Measurements from ENCODE around the gene USHBP1.

The USHBP1 gene

DNA sequence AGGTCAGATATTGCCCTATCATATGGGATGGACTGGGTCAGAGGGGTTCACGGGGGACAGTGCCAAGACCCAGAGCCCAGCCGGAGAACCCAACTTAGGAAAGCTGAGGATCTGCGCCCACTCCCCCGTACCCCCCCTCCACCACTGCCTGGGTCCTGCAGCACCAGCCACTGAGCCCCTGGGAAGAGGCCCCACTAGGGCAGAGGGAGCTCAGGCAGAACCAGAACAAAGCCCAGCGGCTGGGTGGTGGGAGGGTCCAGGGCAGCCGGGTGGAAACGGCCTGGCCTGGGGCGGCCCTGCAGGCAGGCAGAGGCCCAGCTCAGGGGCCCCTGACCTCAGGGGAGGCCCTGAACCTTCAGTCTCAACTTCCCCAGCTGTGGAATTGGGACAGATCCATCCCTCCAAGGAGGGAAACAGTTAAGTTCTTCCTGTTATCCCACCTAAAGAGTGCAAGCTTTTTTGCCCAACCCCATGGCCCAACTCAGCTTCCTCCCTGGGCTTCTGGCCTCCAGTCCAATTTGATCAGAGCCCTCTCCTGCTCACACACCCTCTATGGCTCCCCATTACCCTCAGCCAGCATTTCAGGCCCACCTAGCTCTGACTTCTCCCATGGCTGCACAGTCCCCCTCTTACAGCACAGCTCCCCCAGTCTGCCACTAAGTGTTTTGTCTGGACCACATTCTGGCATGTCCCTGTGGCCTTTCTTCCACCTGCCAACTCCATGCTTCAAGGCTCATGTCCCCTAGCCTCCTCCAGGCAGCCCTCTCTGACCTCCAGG, 21.9 kb downstream of the USHBP1 start:
- DNase-seq = peak in 1 of 56 donors; percentile 10

DNA sequence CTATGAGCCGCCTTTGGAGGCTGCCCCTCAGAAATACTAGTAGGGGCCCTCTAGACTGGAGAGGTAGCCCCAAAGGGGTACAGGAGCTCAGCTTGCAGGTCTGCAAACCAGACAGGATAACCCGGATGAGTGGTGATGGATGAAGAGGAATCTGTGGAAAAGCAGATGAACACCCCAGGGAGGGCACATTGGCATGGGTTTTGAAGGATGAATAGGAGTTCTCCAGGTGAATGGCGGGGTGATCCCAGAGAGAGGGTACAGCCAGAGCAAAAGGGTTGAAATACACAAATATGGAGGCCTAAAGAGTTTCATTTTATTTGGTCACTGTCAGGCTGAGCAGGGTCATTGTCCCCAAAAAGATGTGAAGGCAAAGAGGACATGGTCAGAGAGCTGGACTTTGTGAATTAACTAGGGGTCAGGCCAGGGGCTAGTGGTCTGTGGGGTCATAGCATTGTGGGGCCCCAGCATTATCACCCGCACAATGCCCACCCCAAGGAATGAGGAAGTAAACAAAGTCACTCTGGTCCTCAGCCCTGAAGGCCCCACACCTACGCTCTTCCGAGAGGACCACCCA, 23.6 kb downstream of the USHBP1 start:
- DNase-seq = no peak

DNA sequence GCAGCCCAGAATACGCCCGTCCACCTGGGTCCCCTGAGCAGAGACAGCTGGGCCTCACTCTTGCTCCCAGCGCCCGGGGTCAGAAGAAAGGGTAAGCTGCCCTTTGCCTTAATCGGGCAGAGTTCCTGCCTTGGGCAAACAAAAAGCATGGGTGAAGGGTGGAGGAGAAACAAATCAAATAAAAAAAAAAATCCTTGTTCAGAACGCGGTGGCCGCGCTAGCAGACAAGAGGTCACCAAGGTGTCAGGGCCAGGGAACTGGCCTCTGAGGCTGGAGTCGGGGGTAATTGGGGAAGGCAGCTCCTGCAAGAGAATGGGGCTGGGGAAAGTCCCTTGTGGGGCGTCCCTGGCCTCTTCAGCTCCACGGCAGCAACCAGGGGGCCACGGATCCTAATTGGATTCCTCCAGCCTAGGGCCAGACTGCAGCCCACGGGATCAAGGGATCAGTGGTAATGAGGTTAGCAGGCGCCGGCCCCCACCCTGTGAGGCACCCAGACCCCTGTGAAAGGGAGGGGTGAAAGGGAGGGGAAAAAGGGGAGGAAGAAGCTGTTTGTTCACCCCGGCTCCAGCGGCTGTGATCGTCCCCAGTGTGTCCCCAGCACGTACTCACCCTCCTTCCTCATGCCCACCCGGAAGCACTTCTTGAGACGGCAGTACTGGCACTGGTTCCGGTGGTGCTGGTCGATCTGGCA, 24.3 kb downstream of the USHBP1 start:
- DNase-seq = no peak

DNA sequence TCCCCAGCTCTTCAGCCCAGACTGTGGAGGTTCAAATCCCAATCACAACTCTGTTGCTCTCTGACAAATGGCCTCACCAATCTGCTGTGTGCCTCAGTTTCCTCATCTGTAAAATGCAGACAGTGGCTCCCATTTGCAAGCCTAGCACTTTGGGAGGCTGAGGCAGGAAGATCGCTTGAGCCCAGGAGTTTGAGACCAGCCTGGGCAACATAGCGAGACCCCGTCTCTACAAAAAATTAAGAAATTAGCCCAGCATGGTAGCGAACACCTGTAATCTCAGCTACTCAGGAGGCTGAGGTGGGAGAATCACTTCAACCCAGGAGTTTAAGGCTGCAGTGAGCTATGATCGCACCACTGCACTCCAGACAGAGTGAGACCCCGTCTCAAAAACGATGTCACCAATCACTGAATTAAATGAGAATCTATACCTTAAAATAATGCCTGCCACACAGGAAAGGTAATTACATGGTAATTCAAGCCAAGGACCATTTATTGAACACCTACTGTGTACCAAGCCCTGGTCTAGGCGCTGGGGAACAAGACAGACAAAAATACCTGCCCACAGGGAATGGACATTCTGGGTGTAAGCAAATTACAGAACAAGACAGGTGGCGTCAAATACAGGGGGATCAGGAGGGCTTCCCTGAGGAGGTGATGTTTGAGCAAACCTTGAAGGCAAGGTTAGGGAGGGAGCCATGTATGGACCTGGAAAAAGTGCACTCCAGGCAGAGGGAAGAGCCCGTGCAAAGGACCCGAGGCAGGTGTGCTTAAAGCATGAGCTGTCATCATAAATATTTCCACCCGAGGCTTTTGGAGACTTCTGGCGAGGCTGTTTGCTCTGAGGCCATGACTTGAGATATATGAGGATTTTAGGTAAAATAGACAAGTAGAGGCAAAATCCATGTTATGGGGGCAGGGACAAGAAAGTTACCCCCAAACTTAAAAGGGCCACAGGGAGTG, 26.5 kb downstream of the USHBP1 start:
- no peak for DNase-seq

DNA sequence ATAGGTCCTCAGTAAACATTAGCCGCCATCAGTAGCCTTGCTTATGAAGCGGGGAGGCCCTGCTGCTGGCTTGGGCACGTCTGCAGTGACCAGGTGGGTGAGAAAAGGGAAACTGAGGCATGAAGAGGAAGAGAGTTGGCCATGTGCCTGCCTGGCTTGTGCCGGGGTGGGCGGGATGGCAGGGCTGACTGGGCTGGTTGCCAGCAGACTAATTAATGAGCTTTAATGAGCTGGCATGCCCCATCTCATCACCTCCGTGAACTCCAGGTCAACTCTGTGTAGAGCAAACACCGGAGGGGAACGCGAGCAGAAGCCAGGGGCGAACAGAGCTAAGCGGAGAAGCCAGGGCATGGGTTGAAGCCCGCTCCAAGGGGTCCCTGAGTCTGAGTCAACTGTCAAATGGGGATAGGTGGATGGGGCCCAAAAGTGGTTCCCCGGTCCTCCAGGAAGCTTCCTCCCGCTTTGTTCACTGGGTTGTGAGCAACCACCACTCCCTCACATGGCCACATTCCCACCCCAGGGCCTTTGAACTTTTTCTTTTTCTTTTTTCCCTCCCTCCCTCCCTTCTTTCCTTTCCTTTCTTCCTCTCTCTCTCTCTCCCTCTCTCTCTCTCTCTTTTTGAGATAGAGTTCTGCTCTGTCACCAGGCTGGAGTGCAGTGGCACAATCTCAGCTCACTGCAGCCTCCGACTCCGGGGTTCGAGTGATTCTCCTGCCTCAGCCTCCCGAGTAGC, 27.6 kb downstream of the USHBP1 start:
- DNase-seq = no peak

- DNase-seq = peak in 1 of 56 donors; percentile 45
Measured at GRCh38 chr19:17235971-17236777, 28.4 kb downstream of the USHBP1 start.

DNA sequence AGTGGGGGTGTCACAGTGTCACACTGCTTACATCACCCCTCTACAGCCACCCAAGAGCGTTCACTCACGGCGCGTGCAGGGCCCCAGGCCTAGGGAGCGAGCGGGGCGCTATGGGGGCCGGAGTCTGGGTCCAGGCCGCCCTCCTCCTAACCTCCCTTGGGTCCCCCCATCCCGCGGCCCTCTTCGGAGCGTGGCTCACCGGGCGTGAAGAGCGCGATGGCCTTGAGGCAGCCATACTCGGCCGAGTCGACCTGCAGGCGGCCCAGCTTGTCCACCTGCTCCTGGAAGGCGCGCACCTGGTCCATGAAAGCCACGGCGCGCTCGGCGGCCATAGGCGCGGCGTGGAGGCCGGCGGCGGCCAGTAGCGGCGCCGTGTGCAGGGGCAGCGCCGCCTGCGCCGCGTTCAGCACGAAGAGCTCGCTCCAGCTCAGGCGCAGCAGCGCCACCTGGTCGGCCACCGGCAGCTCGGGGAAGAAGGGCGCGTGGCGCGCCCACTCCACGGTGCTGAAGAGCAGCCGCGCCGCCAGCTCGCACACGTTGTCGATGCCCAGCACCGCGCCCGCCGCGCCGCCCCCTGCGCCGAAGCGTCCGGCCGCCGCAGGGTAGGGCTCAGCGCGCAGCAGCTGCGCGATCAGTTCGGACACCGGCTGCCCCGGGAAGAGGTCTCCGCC, 29.1 kb downstream of the USHBP1 start:
- DNase-seq = peak in 40 of 56 donors; percentile 7 to 78 (median 45)

DNA sequence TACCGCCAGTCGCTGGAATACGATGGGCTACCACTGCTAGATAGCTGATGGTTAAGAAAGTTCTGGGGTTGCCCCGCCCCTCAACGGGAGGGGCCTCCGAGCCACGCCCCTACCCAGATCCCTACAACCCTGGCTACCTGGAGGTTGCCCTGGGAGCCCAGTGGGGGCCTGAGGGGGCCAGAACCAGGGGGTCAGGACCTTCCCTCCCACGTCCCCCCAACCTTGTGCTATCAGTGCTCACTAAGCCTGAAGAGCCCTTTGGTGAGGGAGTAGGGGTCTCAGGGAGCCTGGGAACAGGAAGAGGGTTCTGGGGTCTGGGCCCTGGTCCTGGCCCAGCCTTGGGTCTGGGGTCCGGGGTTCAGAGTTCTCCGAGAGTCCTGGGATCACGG, 29.6 kb downstream of the USHBP1 start:
- peak in 15 of 56 donors; percentile 10 to 50 (median 25) for DNase-seq

DNA sequence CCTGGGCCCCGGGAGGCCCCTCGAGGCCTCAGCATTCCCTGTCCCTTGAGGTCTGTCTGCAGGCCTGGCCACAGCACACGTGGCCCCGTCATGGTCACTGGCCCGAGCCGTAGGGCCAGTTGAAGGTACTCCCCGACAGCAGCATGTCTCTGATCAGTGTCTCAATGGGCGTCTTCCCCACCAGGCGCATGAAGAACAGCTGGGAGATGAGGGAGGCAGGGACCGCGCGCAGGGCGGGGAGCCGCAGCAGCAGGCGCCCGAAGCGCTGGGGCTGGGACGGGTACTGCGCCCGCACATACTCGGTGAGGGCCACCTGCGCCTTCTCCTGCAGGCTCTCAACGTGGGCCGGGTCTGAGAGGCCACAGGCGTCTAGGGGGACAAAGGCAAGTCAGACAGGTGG, 32.3 kb downstream of the USHBP1 start:
- DNase-seq = no peak

DNA sequence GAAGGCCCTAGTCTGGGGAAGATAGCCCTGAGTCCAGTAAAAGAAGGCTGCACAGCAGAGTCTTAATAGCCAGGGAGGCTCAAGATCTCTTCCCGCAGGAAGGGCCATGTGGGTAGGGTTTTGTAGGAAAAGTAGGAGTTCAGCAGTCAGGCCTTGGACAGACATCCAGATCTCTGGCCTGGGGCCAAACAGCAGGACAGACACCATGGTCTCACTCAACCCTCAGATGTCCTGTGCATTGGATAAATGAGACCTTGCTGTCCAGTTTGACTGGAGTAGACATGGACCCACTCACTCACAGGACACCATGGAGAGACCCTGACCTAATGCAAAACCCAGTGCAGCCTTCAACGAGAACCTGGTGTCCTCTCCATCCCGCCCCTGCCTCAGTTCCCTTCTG, 34.7 kb downstream of the USHBP1 start:
- no peak for DNase-seq

DNA sequence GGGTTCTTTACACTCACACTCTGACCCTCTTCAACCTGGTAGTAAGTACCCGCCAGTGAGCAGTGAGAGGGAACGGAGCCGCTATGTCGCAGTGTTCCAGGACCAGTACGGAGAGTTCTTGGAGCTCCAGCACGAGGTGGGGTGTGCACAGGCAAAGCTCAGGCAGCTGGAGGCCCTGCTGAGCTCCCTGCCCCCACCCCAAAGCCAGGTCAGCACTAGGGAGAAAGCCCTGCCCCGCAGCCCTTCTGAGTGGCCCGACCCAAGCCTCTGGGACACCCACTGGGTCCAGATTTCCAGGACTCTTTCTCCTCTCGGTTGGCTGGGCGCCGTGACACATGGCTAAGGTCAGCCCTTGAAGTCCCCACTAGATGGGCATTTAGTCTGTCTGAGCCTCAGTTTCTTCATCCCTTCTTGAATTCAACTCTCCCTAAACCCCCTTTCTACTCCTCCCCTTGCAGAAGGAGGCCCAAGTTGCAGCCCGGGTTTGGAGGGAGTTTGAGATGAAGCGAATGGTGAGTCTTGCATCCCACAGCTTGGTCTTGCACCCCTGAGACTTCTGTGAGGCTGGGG, 36.7 kb downstream of the USHBP1 start:
- no peak for DNase-seq

- peak; percentile 74 to 99 (median 96) for DNase-seq
Measured at GRCh38 chr19:17226002-17226933, 38.3 kb downstream of the USHBP1 start, which contains the start of gene OCEL1. OCEL1 (plus strand) TSS chr19:17226226; CDS start chr19:17226248, 22 bp downstream.

GRCh38 chr19:17225053-17225452, 39.5 kb downstream of the USHBP1 start:
- DNase-seq = no peak

GRCh38 chr19:17220207-17220758, 44.3 kb downstream of the USHBP1 start:
- no peak for DNase-seq

GRCh38 chr19:17219286-17219685, 45.3 kb downstream of the USHBP1 start:
- DNase-seq = no peak

DNA sequence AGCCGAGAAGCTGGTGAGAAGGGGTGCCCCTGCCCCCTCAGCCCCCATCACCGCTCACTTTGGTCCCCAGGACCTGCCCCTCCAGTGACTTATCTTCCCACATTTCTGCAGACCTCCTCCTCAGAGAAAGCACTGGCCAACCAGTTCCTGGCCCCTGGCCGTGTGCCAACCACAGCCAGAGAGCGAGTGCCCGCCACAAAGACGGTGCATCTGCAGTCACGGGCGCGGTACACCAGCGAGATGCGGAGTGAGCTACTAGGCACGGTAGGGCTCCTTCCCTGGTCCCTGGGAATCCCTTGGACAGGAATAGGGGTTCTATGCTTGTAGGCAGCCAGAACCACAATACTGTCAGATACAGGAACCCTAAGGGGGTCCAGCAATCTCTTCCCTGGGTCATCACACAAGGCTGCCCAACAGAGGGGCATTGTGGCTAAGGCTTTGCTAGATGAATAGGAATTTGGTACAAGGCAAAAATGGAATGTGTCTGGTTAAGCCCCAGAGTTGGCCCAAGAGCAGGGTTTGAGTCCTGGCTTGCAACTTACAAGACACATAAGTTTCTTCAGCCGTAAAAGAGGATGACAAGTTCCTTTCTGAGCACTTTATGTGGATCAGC, 48.4 kb downstream of the USHBP1 start:
- DNase-seq = peak in 2 of 56 donors; percentile 13 to 22
